Neutrophil (primary cell): ENCODE measurements around the gene FBLIM1.

Experiments used
- H3K27ac ChIP-seq: fragments of 200-600 bp; sonication (generic); 2 replicates; pipeline ENCODE4 v1.5.1; 2016; ENCODE audit warnings: mild to moderate bottlenecking, moderate library complexity
- H3K27me3 ChIP-seq: fragments of 200-600 bp; sonication (generic); 2 replicates; pipeline ENCODE4 v1.6.0; 2016; ENCODE audit warnings: mild to moderate bottlenecking
- H3K36me3 ChIP-seq: fragments of 200-600 bp; sonication (generic); 2 replicates; pipeline ENCODE4 v1.5.1; 2017
- H3K4me1 ChIP-seq, 2 experiments: fragments of 200-600 bp in 1 of 2; sonication (generic) in 1 of 2; 1 replicate in 1 of 2; 2 replicates in 1 of 2; pipeline versions ENCODE4 v1.5.1 to v1.6.1; 2013 to 2016; ENCODE audit warnings: low read depth in 1 of 2, low read length in 1 of 2, mild to moderate bottlenecking in 1 of 2, moderate library complexity in 1 of 2; ENCODE audit not compliant: control insufficient read depth in 1 of 2, insufficient read depth in 1 of 2
- H3K4me3 ChIP-seq, 2 experiments: fragments of 200-600 bp in 1 of 2; sonication (generic) in 1 of 2; 1 replicate in 1 of 2; 2 replicates in 1 of 2; pipeline ENCODE4 v1.5.1; 2013 to 2016; ENCODE audit warnings: low read depth in 1 of 2, low read length in 1 of 2, mild to moderate bottlenecking in 1 of 2, moderate library complexity in 1 of 2
- H3K9me3 ChIP-seq: fragments of 200-600 bp; sonication (generic); 2 replicates; pipeline ENCODE4 v1.5.1; 2016
- CTCF ChIP-seq: fragments of 200-600 bp; sonication (generic); IDR thresholded peaks from 2 replicates; pipeline ENCODE4 v1.5.1; 2016; ENCODE audit warnings: antibody characterized with exemption

The FBLIM1 gene

GRCh38 chr1:15833069-15833679 is 74.6 kb downstream of the FBLIM1 start:
- Histone ChIP-seq H3K36me3 (no peaks in the 10 kb centered on the region), H3K27ac (peak overlapping the region; percentile 100), H3K27me3 (no peaks in the 10 kb centered on the region), H3K4me3 (peak overlapping the region; percentile 93 to 99), H3K9me3 (no peaks in the 10 kb centered on the region), H3K4me1 (peaks cover 73 to 81% of the 10 kb centered on the region in 2 experiments)
- TF ChIP-seq CTCF, result no peak

- no peaks in the 10 kb centered on the region for H3K27me3 ChIP-seq
- H3K9me3 ChIP-seq, result no peaks in the 10 kb centered on the region
- TF ChIP-seq CTCF, result no peak
- H3K4me3 ChIP-seq, result peak overlapping the region; percentile 93 to 99
- no peaks in the 10 kb centered on the region for H3K36me3 ChIP-seq
- H3K4me1 ChIP-seq, result peaks cover 66 to 76% of the 10 kb centered on the region in 2 experiments
- peak overlapping the region; percentile 100 for H3K27ac ChIP-seq
Measured at GRCh38 chr1:15833842-15834405, 75.3 kb downstream of the FBLIM1 start.

GRCh38 chr1:15834406-15835204 is 76.0 kb downstream of the FBLIM1 start:
- Histone ChIP-seq H3K9me3 (no peaks in the 10 kb centered on the region), H3K27me3 (no peaks in the 10 kb centered on the region), H3K4me1 (peaks cover 59 to 69% of the 10 kb centered on the region in 2 experiments), H3K27ac (peak overlapping the region; percentile 100), H3K4me3 (peak overlapping the region; percentile 93 to 99), H3K36me3 (no peaks in the 10 kb centered on the region)
- TF ChIP-seq CTCF, result no peak

- Histone ChIP-seq H3K36me3 (no peaks in the 10 kb centered on the region), H3K9me3 (no peaks in the 10 kb centered on the region), H3K4me1 (peaks cover 52 to 62% of the 10 kb centered on the region in 2 experiments), H3K27ac (peak overlapping the region; percentile 100), H3K4me3 (peak overlapping the region; percentile 93 to 99), H3K27me3 (no peaks in the 10 kb centered on the region)
- no peak for TF ChIP-seq CTCF
Measured at GRCh38 chr1:15835205-15835740, 76.7 kb downstream of the FBLIM1 start.

- Histone ChIP-seq H3K27ac (peak overlapping the region; percentile 100), H3K36me3 (no peaks in the 10 kb centered on the region), H3K4me3 (peak overlapping the region; percentile 93 to 99), H3K9me3 (no peaks in the 10 kb centered on the region), H3K4me1 (peaks cover 46 to 56% of the 10 kb centered on the region in 2 experiments), H3K27me3 (no peaks in the 10 kb centered on the region)
- TF ChIP-seq CTCF, result no peak
Measured at GRCh38 chr1:15835741-15836510, 77.3 kb downstream of the FBLIM1 start.
